Small intestine (tissue), 7 donors: ENCODE results near the gene FIGNL2. TPM values are rescaled to one million over a fixed set of nuclear protein-coding genes. Genes with fewer than 3 reads are reported as not detected.
"Not testable (repeated sequence)": the region's sequence is repeated elsewhere in the genome, so short reads cannot be mapped to it uniquely, and the experiment has no call there.

Experiments used
- DNase-seq, 2 donors: peaks; one replicate each; pipeline versions ENCODE4 v3.0.0 to v3.0.0-alpha.2; 2013
- FAIRE-seq: peaks from 2 replicates; lab custom pipeline; 2012; peaks lifted over from hg19 to GRCh38; lab: Jason Lieb, UNC
- H3K27ac ChIP-seq, 3 donors: one replicate each; pipeline ENCODE4 v1.5.1; 2013; ENCODE audit warnings: low read length in 2 of 3, mild to moderate bottlenecking in 2 of 3, control low read depth in 1 of 3, inconsistent platforms in 1 of 3, low read depth in 1 of 3, moderate library complexity in 1 of 3
- H3K27me3 ChIP-seq, 3 donors: one replicate each; pipeline ENCODE4 v1.6.1; 2013; ENCODE audit warnings: low read length in 3 of 3, inconsistent platforms in 1 of 3; ENCODE audit not compliant: control insufficient read depth in 3 of 3, insufficient read depth in 3 of 3
- H3K36me3 ChIP-seq, 3 donors: one replicate each; pipeline ENCODE4 v1.6.1; 2013; ENCODE audit warnings: low read length in 3 of 3, inconsistent platforms in 1 of 3, low read depth in 1 of 3, mild to moderate bottlenecking in 1 of 3, moderate library complexity in 1 of 3; ENCODE audit not compliant: control insufficient read depth in 3 of 3, insufficient read depth in 2 of 3
- H3K4me1 ChIP-seq, 3 donors: one replicate each; pipeline ENCODE4 v1.6.1; 2013; ENCODE audit warnings: low read length in 2 of 3, inconsistent platforms in 1 of 3, low read depth in 1 of 3, mild to moderate bottlenecking in 1 of 3, moderate library complexity in 1 of 3; ENCODE audit not compliant: control insufficient read depth in 3 of 3, insufficient read depth in 2 of 3
- H3K4me3 ChIP-seq, 3 donors: one replicate each; pipeline ENCODE4 v1.5.1; 2013; ENCODE audit warnings: low read length in 3 of 3, control low read depth in 1 of 3, inconsistent platforms in 1 of 3, low read depth in 1 of 3, mild to moderate bottlenecking in 1 of 3, moderate library complexity in 1 of 3
- H3K9me3 ChIP-seq, 2 donors: one replicate each; pipeline ENCODE4 v1.6.1; 2013; ENCODE audit warnings: low read depth in 1 of 2, low read length in 1 of 2; ENCODE audit not compliant: control insufficient read depth in 2 of 2, insufficient read depth in 1 of 2
- WGBS, 3 donors: extraction: QIAGEN DNeasy Blood & Tissue Kit; methylation state at CpG; one replicate each; pipeline ENCODE4 v1.1.7; 2013; 5-methylcytosine and 5-hydroxymethylcytosine counted together
- polyA plus RNA-seq, 4 donors: library from polyadenylated mRNA; stranded (reverse) in 3 of 4; unstranded in 1 of 4; fragments of 200-250 nt in 3 of 4; fragments of 120-200 nt in 1 of 4; gene quantifications; one replicate each; pipeline versions ENCODE4 v1.2.1 to v1.2.3, GENCODE V29; 2013
- donor health status: healthy with polysubstance abuse.
- donor health status: control.
- donor health status: control.
- donor health status: Bipolar disorder and iron deficiency.
- donor health status: healthy.

FIGNL2 gene
- polyA plus RNA-seq, 4 donors: 0.39 to 0.41 TPM; not detected in 2

GRCh38 chr12:51890133-51890464 is 41.6 kb upstream of the FIGNL2 start:
- no peaks in the 10 kb centered on the region for H3K27me3 ChIP-seq
- H3K27ac ChIP-seq: no peak overlapping the region
- WGBS, 3 donors: 83 to 92% (median 87%) methylated on average over 2 of the region's 2 CpGs
- no peak overlapping the region for H3K4me3 ChIP-seq
- no peaks in the 10 kb centered on the region for H3K9me3 ChIP-seq
- no peaks in the 10 kb centered on the region for H3K36me3 ChIP-seq
- H3K4me1 ChIP-seq: peaks cover 0 to 7% (median 4%) of the 10 kb centered on the region in 3 donors
- FAIRE-seq (no peak), DNase-seq (no peak)

- H3K9me3 ChIP-seq: peaks cover 0 to 2% of the 10 kb centered on the region in 2 donors
- FAIRE-seq (no peak), DNase-seq (no peak)
- no peaks in the 10 kb centered on the region for H3K27me3 ChIP-seq
- no peak overlapping the region for H3K4me3 ChIP-seq
- no peak overlapping the region for H3K27ac ChIP-seq
- H3K36me3 ChIP-seq: no peaks in the 10 kb centered on the region
- peaks cover 0 to 4% (median 3%) of the 10 kb centered on the region in 3 donors for H3K4me1 ChIP-seq
- 86 to 89% (median 86%) methylated on average over 21 of the region's 21 CpGs for WGBS, 3 donors
Observed at GRCh38 chr12:51889216-51890132, 41.0 kb upstream of the FIGNL2 start.

- Histone ChIP-seq H3K27me3 (no peaks in the 10 kb centered on the region), H3K4me3 (peak overlapping the region in 1 of 3 donors; percentile 11), H3K9me3 (peaks cover 0 to 2% of the 10 kb centered on the region in 2 donors), H3K27ac (no peak overlapping the region), H3K36me3 (no peaks in the 10 kb centered on the region), H3K4me1 (peaks cover 0 to 4% (median 3%) of the 10 kb centered on the region in 3 donors)
- WGBS, 3 donors: 56 to 73% (median 57%) methylated on average over 14 to 15 of the region's 15 CpGs
- FAIRE-seq: no peak
- no peak for DNase-seq
Observed at GRCh38 chr12:51888316-51889215, 40.0 kb upstream of the FIGNL2 start.

- H3K9me3 ChIP-seq: peaks cover 0 to 2% of the 10 kb centered on the region in 2 donors
- DNase-seq (peak; percentile 30 to 84), FAIRE-seq (no peak)
- peak within 1 kb of the TSS in 1 of 3 donors; percentile 11 for H3K4me3 ChIP-seq
- 38 to 48% (median 46%) methylated on average over 32 to 41 of the region's 41 CpGs for WGBS, 3 donors
- H3K27ac ChIP-seq: no peak within 1 kb of the TSS
- no peaks in the 10 kb centered on the region for H3K27me3 ChIP-seq
- H3K36me3 ChIP-seq: no peaks in the 10 kb centered on the region
- H3K4me1 ChIP-seq: peaks cover 0 to 4% (median 3%) of the 10 kb centered on the region in 3 donors
Observed at GRCh38 chr12:51887476-51888315, 39.2 kb upstream of the FIGNL2 start, which contains the start of gene ANKRD33. ANKRD33 (plus strand) TSS chr12:51888103; CDS start chr12:51888187, 84 bp downstream.

- H3K27me3 ChIP-seq: no peaks in the 10 kb centered on the region
- H3K27ac ChIP-seq: peak overlapping the region in 2 of 3 donors; percentile 55 to 80
- H3K4me3 ChIP-seq: no peak overlapping the region
- peaks cover 0 to 4% (median 3%) of the 10 kb centered on the region in 3 donors for H3K4me1 ChIP-seq
- WGBS, 3 donors: 60 to 75% (median 68%) methylated on average over 10 of the region's 10 CpGs
- no peaks in the 10 kb centered on the region for H3K36me3 ChIP-seq
- DNase-seq (peak; percentile 37 to 53), FAIRE-seq (no peak)
- peaks cover 0 to 4% of the 10 kb centered on the region in 2 donors for H3K9me3 ChIP-seq
Observed at GRCh38 chr12:51886021-51886710, 37.6 kb upstream of the FIGNL2 start.

GRCh38 chr12:51885294-51886020 is 36.9 kb upstream of the FIGNL2 start:
- H3K4me3 ChIP-seq, H3K9me3 ChIP-seq, FAIRE-seq, DNase-seq, H3K4me1 ChIP-seq, H3K36me3 ChIP-seq, H3K27me3 ChIP-seq: not testable (repeated sequence)
- WGBS, 3 donors: 68 to 74% (median 69%) methylated on average over 10 of the region's 10 CpGs
- H3K27ac ChIP-seq: peak overlapping the region in 1 of 3 donors; percentile 49

- H3K4me1 ChIP-seq: peaks cover 0 to 4% (median 3%) of the 10 kb centered on the region in 3 donors
- 75 to 77% (median 76%) methylated on average over 11 of the region's 11 CpGs for WGBS, 3 donors
- H3K9me3 ChIP-seq: peaks cover 0 to 4% of the 10 kb centered on the region in 2 donors
- H3K27ac ChIP-seq: no peak overlapping the region
- peak; percentile 45 to 75 for DNase-seq
- no peaks in the 10 kb centered on the region for H3K27me3 ChIP-seq
- no peak overlapping the region for H3K4me3 ChIP-seq
- H3K36me3 ChIP-seq: no peaks in the 10 kb centered on the region
- no peak for FAIRE-seq
Observed at GRCh38 chr12:51884676-51885229, 36.2 kb upstream of the FIGNL2 start.
